GM19372 (cell line): ENCODE results near the gene MRPL41.
"Not testable (repeated sequence)": the region's sequence is repeated elsewhere in the genome, so short reads cannot be mapped to it uniquely, and the experiment has no call there.

Experiments
- ATAC-seq: cut with Tn5 transposase; IDR thresholded peaks from one replicate; pipeline ENCODE4 v1.9.1; 2021; ENCODE audit warnings: mild to moderate bottlenecking, low read depth, moderate library complexity; ENCODE audit not compliant: unreplicated experiment

The MRPL41 gene

DNA sequence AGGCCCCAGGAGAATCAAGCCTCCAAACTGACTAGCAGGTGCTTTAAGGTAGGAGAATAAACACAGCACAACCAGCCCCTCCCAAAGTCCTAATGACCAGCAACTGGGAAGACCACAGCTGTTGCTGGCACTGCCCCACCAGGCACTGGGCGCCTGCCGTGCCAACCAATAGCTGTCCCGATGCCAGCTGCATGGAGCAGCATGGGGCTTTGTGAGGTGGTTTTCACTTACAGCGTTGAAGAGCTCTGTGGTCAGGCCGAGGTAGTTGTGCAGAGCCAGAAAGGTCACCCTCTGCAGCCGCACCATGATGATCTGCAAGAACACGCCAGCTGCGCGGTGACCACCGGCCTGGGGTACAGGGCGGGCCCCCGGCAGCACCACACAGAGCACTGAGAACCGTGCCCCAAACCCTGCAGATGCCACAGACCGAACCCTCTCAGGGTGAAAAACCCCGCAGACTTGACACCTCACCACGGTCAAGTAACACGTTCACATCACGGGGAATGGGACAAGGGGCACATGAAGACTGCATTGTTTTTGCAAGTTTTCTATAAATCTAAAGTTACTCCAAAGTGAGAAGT lies 30.2 kb upstream of the MRPL41 start:
- ATAC-seq, result no peak

DNA sequence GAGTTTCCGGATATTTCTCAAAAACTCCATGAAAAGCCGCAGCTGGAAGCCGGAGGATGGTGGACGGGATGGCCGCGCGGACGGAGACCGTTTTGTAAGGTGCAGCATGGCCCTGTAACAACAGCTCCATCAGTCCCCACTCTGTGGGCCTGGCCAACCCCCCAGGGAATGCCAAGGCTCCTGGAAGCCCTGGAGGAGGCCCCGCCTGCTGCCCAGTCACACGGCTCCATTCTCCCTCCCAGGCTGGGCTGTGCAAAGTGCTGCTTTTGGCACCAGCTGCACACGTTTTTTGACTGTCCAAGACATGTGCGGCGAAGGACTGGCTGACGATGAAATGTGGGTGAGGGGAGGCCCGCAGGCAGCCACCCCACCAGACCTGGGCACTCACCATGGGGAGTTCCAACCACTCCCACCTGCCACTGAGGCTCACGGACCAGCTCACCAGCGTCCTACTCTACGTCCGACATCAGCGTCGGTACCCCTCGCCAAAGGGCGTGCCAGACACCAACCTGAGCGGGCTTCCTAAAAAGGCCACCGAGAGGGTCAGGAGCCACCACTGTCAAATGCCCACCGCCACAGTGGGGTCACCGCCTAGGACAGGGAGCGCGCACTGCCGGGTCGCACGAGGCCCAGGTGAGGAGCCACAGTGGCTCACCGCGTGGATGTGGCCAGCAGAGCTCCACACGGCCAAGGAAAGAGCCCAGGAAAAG lies 28.8 kb upstream of the MRPL41 start:
- no peak for ATAC-seq

DNA sequence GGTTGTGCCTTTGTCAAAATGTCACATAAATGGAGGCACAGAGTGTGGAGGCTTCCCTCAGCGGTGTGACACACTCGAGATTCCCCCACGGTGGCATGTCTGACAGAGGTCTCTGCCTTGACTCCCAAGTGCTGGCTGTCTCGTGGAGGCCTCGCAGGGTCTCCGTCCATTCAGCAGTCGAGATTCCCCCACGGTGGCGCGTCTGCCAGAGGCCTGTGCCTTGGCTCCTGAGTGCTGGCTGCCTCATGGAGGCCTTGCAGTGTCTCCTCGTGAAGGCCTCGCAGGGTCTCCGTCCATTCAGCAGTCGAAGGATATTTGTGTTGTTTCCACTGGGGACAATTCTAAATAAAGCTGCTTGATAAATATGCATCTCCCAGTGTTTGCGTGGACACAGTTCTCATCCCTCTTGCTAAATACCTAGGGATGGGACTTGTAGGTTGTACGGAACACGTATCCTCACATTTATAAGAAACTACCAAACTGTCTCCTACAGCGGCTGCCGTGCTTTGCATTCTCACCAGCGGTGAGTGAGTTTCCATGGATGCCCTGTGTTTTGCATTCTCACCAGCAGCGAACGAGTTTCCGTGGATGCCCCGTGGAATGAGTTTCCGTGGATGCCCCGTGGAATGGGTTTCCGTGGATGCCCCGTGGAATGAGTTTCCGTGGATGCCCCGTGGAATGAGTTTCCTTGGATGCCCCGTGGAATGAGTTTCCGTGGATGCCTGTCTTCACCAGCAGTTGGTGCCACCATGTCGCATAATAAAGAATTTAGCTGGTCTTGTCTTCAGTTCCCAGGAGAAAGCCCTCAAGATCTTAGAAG lies 27.3 kb upstream of the MRPL41 start:
- no peak for ATAC-seq

DNA sequence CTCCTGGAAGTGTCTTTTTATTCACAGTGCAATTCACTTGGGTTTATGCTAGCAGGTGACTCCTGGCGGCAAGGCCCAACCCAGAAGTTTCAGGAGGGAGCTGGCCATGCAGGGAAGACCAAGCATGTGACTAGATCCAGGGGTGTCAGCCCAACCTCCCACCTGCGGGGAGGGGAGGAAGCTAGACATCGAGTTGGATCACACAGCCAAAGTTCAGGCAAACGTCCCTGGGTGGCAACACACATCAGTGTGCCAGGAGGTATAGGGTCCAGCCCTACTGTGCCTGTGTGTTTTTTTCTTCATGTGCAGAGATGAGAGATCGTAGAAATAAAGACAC lies 26.7 kb upstream of the MRPL41 start:
- ATAC-seq, result no peak

DNA sequence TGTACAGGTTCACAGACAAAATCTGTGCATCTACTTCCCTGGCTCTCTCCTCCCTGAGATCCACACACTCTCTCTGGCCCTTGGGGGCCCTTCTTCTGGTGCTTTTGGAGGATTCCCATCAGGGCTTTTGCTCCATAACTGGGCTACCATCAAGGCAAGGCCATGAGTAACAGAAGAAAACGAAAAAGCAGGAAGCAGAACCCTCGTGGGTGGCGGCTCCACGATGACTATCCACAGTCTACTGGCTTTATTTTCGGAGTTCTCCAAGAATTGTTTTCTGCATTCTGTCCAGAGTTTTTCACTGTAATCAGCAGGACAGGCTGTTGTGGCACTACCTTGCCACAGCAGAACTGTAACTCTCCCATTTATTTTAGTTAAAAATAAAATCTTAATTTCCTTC lies 21.3 kb upstream of the MRPL41 start:
- no peak for ATAC-seq

DNA sequence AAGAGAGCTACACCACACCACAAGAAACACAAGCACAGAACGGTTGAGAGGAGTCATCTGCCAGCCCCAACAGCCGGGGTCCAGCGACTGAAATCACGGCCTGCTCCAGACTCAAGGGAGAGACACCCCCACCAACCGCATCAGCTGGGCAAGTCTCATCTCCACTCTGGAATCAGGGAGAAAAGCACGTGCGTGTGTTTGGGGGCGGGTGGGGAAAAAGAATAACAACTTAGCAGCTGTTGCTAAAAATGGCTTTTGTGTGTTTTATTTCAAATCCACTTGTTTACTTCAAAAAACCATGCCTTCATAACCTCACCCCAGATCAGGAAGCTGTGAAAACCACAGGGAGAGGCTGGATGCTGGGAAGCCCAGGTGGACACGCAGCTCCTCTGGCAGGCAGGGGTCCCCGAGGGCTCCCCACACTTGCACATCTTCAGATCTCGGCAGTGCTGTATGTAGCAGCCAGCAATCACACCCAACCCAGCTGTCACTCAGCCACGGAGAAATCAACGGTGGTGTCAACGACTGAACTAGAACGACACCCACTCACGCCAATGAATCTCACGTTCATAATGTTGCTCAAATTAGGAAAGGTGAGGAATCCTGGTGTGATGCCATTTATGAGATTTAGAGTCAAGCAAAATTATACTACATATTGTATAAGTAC lies 20.4 kb upstream of the MRPL41 start:
- ATAC-seq, result no peak

DNA sequence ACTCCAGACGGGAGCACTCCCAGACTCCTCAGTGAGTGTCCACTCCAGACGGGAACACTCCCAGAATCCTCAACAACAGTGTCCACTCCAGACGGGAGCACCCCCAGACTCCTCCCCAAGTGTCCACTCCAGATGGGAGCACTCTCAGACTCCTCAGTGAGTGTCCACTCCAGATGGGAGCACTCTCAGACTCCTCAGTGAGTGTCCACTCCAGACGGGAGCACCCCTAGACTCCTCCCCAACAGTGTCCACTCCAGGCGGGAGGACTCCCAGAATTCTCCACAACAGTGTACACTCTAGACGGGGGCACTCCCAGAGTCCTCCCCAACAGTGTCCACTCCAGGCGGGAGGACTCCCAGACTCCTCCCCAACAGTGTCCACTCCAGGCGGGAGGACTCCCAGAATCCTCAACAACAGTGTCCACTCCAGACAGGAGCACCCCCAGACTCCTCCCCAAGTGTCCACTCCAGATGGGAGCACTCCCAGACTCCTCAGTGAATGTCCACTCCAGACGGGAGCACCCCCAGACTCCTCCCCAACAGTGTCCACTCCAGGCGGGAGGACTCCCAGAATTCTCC lies 18.7 kb upstream of the MRPL41 start:
- not testable (repeated sequence) for ATAC-seq

DNA sequence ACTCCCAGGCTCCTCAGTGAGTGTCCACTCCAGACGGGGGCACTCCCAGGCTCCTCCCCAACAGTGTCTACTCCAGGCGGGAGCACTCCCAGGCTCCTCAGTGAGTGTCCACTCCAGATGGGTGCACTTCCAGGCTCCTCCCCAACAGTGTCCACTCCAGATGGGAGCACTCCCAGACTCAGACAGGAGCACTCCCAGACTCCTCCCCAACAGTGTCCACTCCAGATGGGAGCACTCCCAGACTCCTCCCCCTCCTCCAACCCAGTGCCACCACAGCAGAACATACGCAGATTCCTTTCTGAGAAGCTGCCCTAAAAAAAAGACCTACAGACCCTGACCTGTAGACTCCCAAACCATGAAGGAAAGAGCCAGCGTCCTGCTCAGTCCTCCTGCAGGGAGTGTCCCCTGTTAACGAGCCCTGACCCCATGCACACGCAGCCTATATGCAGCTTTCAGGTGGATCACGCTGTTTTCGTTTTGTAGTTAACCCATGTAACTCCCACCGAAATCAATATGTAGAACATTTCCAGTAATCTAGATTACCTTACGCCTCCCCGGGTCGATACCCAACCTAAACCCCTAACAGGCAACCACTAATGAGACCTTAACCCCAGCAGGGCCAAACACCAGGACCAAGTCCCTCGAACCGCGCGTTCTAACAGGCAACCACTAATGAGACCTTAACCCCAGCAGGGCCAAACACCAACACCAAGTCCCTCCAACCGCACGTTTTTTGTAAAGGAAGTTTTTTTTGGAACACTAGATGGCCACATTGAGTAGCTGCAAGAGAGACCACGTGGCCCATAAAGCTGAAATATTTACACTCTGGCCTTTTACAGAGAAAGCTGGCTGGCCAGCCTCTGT lies 17.2 kb upstream of the MRPL41 start:
- ATAC-seq, result no peak

DNA sequence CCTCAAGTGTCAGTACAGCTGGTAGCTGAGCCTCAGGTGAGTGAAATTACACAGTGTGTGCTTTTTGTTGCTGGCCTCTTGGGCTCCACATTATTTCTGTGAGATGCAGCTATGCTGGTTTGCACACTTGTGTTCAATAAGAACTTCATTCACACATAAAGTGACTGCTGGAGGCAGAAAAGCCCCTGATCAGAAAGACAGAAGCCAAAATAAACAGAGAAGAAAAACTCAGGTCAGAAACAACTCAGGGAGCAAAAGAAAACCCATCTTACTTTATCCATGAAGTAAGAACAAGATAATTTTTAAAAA lies 16.6 kb upstream of the MRPL41 start:
- ATAC-seq, result no peak

DNA sequence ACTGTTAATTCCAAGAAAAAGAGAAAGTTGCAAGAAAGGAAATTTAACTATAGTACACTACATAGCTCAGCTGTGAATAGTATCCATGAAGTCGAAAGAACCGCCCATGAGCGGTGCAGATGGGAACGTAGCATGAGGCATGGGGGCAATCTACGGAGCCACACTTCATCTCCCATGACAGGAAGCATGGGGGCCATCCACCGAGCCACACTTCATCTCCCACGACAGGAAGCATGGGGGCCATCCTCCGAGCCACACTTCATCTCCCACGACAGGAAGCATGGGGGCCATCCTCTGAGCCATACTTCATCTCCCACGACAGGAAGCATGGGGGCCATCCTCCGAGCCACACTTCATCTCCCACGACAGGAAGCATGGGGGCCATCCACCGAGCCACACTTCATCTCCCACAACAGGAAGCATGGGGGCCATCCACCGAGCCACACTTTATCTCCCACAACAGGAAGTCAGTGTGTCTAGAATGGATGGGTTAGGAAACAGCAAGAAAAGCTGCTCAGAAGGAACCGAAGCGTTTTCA lies 15.0 kb upstream of the MRPL41 start:
- ATAC-seq, result not testable (repeated sequence)

DNA sequence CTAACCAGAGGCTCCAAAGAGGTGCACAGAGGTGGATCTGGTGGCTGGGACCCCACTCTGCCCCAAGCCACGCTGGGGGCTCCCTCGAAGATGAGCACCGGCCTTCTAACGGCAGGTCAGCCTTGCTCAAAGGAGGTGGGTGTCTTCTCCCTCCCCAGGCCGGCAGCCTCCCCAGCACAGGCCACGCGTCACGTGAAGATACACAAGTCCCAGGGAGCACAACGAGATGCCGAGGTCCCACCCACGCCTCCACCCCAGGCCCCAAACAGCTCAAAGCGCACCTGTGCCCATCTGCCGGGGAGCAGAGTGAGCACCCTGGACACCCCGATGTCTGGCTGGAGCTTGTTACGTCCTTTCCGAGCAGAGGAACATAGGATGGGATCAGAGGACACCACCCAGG lies 13.6 kb upstream of the MRPL41 start:
- ATAC-seq, result no peak

DNA sequence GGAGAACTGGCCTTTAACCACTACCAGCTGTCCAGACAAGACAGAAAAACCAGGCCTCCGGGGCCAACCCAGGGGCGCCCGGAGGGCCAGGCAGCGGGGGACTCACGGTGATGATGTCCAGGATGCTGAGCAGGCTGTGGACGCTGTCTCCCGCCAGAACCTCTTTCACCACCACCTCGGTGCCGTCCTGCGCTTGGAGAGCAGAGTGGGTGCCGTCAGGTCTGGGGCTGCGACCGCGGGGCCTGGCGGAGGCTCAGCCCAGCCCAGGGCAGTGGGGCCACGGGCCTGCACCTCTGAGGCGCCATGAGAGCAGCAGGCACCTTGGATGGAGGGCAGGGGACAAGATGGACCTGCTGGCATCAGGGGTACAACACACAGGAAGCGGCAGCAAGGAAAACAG lies 11.1 kb upstream of the MRPL41 start:
- ATAC-seq, result no peak

DNA sequence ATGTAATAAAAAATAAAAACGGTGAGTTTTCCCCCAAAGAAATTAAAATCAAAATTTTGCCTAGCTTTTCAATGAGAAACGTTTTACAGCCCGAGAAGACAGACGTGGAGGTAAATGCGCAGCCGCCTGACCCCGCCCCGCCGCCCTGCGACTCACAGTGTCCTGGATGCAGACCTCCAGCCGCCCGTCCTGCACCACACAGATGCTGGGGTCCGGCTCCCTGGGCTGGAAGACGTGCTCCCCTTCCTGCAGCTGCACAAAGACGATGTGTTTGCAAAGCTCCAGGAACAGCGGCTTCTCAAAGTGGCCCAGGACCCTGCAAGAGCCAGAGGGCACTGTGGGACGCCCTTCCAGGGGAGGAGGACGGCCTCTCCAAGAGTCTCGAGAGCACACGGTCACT lies 9.2 kb upstream of the MRPL41 start:
- ATAC-seq, result no peak

DNA sequence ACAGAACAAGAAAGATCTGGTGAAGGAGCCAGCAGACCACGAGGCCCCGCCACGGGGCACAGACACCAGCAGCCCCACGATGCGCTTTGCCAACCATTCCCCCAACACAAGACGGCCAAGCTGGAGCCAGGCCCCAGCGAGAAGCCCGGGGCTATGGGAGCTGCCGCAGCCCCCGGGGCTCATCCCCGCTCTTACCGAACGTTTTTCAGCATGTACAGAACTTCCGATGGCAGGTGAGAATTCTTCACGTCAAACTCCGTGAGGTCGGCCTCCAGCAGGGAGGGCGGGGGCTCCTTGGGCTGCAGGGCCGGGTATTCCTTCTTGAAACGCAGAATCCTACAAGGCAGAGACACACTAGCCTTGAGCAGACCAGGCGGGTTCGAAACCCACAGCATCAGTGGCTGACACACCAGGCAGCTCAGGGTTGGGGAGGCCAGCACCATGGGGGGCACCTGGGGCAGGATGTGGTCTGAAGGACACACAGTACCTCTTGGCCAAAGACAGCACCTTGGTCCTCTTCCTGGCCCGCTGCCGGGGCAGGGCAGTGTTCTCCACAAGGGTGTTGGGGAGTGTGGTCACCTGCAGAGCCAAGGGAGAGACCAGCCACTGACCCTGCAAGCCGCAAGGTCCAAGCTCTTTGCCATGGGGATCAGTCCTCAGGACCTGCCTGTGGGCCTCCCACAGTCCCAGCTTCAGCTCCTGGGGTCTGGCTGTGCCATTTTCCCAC lies 8.3 kb upstream of the MRPL41 start:
- ATAC-seq, result no peak

DNA sequence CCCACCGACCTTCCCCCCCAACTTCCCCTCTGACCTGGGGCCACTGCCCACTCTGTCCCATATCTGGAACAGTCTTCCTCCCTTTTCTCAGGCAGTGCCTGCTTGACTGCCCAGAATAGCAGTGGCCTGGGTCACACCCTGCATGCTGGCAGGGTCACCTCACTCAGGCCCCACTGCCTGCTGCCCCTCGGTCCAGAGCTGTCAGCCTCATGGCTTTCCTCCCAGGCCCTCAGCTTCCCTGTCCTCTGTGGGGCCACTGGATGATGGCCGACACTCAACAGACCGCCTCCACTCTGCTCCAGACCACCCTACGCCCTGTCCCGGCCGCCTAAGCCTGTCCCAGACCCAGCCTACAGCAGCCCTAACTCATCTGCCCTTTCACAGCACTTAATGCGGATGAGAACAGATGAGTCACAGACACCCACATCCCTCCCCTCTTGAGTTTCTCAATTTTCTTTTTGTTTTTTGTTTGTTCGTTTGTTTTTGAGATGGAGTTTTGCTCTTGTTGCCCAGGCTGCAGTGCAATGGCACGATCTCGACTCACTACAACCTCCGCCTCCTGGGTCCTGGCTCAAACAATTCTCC lies 7.4 kb upstream of the MRPL41 start:
- ATAC-seq, result no peak

DNA sequence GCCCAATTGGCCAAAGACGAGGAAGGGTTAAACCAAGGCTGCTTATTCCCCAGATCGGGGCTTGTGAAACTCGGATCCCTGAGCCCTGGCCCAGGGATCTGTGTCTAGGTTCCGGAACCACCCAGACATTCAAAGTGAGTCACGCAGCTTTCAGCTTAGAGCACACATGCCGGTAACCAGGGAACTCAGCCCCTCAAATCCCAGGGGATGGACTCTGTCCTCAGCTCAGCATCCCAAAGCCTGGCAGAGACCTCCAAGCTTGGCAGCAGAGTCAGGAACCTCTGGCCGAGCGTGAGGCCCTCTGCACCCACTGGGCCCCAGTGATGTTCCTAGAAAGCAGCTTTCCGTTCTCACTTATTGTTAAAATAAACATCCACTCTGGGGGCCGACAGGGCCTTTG lies 6.6 kb upstream of the MRPL41 start:
- ATAC-seq, result no peak

DNA sequence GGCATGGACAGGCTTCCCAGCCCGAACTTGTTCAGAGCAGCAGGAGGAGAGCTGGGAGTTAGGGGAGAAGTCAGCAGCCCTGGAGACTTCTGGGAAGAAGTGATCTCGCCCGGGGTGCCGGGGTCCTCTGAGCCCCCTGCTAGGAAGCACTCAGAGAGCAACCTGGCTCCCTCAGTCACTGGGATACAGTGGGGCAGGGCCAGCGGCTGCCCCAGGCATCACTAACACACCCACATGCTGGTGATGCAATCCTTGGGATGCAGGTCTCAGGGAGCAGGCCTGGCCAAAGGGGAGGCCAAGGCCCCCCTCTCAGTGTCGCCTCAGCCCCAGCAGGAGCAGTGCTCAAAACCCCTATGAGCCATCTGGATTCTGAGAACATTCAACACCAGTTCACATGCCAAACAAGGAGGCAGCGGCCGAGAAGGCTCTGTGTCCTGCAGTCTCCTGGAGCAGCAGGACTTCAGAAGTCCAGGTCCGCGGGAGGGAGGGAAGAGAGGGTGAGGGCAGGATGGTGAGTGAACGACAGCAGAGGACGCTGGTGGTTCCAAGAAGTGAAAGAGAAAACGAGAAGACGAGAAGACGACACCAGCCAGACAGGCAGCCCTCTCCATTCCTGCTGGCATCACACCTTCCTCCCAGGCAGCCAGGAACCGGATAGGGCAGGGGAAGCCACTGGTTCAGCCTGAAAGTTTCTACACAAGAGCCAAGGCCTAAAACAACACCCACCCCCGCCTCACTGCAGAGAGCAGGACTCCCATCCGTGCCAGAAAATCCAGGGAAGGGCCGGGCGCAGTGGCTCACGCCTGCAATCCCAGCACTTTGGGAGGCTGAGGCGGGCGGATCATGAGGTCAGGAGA lies 3.8 kb upstream of the MRPL41 start:
- no peak for ATAC-seq

DNA sequence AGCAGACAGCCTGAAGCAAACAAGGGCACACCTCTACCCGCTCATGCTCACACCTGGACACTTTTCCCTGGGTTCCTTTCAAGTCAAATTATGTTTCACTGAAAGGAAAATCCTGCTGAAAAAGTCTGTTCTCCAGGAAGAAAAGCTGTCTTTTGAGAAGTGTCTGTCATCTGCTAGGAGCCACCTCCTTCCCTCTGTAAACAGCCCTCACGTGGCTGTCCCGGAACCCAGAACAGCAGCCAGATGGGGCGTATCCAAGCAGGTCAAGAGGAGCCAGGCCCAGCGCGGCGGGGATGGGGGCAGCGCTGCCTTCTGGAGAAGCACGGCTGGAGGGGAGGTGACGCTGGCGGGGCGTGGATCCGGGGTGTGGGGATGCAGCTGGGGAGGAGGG lies 1.5 kb upstream of the MRPL41 start, which contains the start of gene PNPLA7:
Gene PNPLA7 (minus strand): TSS at position 172 of the 391 bp plus-strand sequence. CDS start 205 bp downstream, outside the sequence.
- no peak for ATAC-seq
